ENCODE data around the gene DSTN.

The DSTN gene

DNA sequence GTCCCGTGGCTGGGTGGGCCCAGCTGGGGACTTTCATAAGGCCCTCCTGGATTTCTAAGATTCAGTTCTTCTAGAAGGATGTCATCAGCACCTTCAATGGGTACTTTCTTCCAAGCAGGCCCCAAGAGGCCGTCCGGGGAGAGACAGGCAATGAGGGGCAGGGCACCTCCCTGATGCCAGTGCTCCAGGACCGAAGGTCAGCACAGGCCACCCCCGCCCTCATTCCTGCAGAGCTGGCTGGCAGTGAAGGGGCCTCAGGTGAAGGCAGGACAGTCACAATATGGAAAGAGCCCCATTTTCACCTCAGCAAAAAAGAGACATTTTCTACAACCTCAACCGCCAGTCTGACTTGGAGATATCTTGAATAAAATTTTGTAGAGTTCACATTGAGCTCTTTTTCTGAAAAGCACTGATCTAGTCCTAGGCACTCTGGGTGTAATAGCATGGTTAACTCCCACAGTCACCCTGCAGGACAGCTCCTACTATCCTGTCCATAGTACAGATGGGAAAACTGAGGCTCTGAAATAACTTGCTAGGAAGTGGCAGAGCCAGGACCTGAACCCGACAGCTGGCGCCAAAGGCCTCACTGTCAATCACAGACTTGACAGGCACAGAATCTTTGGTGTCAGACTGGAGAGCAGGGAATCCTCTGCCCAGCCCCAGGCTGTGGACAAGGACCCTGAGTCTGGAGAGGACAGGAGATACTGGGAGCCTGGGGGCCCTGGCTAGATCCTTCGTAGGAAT lies 61.9 kb downstream of the DSTN start:
- ChIA-PET POLR2A (no interaction called here), CTCF (interaction anchor here (1.2 to 7.0 kb wide), 5 partner anchors 11 to 95 kb away, joined by 3 to 52 read pairs (median 8); no protein-coding TSS in a partner anchor)
- no peak overlapping the region for H3K27ac ChIP-seq (ENCODE audit: insufficient read depth in 1 of 2, low read depth in 1 of 2, low read length in 2 of 2, poor library complexity in 1 of 2, severe bottlenecking in 2 of 2)
- peaks cover 0 to 31% (median 24%) of the 10 kb centered on the region in 4 experiments for H3K4me1 ChIP-seq (ENCODE audit: control extremely low read depth in 1 of 4, control insufficient read depth in 4 of 4, insufficient read depth in 4 of 4, low read length in 3 of 4)
- peaks cover 2 to 96% (median 69%) of the 10 kb centered on the region in 4 experiments for H3K36me3 ChIP-seq (ENCODE audit: control insufficient read depth in 4 of 4, insufficient read depth in 4 of 4, low read length in 3 of 4)
- no peak for DNase-seq
- WGBS (ENCODE audit: insufficient coverage), result 97% methylated on average over 6 of the region's 9 CpGs
- H3K9me3 ChIP-seq (ENCODE audit: control extremely low read depth in 1 of 5, control insufficient read depth in 4 of 5, insufficient read depth in 2 of 5, low read depth in 1 of 5, low read length in 4 of 5), result no peaks in the 10 kb centered on the region
- H3K4me3 ChIP-seq (ENCODE audit: control insufficient read depth in 1 of 7, extremely low read depth in 1 of 7, insufficient read depth in 4 of 7, low read depth in 2 of 7, low read length in 6 of 7), result no peak overlapping the region
- no peaks in the 10 kb centered on the region for H3K27me3 ChIP-seq (replicated peaks in 2 of 5; ENCODE audit: control insufficient read depth in 4 of 5, insufficient read depth in 5 of 5, low read length in 4 of 5)

DNA sequence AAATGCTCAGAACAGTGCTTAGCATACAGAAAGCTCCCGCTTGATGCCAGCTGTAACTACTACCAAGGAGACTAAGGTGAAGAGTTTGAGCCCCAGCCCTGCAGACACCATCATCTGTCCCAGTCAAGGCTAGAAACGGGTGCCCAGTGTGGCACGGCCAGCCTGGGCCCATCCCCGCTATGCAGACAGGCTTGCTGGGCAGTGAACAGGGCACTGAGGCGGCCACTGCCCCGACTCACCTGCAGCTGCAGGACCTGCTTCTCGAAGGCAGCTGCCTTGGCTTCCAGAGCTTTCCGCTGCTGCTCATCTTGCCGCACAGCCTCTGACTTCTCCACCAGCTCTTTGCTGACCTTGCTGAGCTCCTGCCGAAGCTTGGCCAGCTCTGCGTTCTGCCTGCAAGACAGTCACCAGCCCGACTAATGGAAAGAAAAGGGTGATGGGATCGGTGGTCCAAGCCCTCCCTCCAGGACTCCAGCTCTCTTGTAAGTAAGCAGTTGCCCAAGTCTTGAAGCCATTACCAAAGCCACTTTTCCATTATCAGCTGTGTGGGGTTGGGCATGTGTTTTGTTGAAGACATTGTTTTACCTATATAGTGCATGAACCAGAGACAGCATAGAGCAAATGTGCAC lies 63.5 kb downstream of the DSTN start:
- Histone ChIP-seq H3K4me3 (ENCODE audit: control insufficient read depth in 1 of 7, extremely low read depth in 1 of 7, insufficient read depth in 4 of 7, low read depth in 2 of 7, low read length in 6 of 7) (no peak overlapping the region), H3K9me3 (ENCODE audit: control extremely low read depth in 1 of 5, control insufficient read depth in 4 of 5, insufficient read depth in 2 of 5, low read depth in 1 of 5, low read length in 4 of 5) (no peaks in the 10 kb centered on the region), H3K36me3 (ENCODE audit: control insufficient read depth in 4 of 4, insufficient read depth in 4 of 4, low read length in 3 of 4) (peaks cover 5 to 97% (median 70%) of the 10 kb centered on the region in 4 experiments), H3K4me1 (ENCODE audit: control extremely low read depth in 1 of 4, control insufficient read depth in 4 of 4, insufficient read depth in 4 of 4, low read length in 3 of 4) (peaks cover 0 to 31% (median 24%) of the 10 kb centered on the region in 4 experiments), H3K27ac (ENCODE audit: insufficient read depth in 1 of 2, low read depth in 1 of 2, low read length in 2 of 2, poor library complexity in 1 of 2, severe bottlenecking in 2 of 2) (no peak overlapping the region), H3K27me3 (replicated peaks in 2 of 5; ENCODE audit: control insufficient read depth in 4 of 5, insufficient read depth in 5 of 5, low read length in 4 of 5) (no peaks in the 10 kb centered on the region)
- DNase-seq, result no peak
- ChIA-PET CTCF (interaction anchor here (0.8 to 7.0 kb wide), 8 partner anchors 11 to 97 kb away, joined by 3 to 52 read pairs (median 4); no protein-coding TSS in a partner anchor), POLR2A (no interaction called here)
- 97% methylated on average over 9 of the region's 13 CpGs for WGBS (ENCODE audit: insufficient coverage)

DNA sequence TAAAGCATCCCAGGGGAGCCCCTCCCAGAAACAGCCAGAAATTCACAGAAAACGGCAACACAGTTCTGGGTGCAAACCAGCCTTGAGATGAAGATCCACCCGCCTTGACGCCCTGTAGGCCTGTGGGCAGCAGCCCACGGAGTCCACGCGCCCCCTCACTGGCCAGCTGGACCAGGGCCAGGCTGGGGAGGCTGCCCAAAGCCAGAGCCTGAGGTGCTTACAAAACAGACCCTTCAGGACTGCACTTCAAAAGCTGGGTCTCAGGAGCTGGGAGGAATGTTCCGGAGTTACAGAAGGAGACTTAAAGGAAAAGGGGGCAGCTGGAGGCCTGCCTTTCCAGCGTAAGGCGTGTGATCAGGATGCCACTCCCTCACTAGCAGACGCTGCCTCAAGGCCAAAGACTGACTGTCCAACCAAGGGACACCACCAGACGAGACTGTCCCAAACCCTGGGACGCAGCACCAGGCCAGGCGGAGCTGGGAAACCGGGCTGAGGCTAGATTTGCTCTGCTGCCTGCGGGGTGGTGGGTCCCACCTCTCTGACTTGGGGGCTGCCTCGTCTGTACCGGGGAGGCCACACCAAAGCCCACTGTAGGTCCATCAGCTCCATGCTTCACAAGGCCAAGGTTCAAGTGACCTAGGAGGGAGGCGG lies 64.1 kb downstream of the DSTN start:
- Histone ChIP-seq H3K4me1 (ENCODE audit: control extremely low read depth in 1 of 4, control insufficient read depth in 4 of 4, insufficient read depth in 4 of 4, low read length in 3 of 4) (peaks cover 0 to 31% (median 24%) of the 10 kb centered on the region in 4 experiments), H3K36me3 (ENCODE audit: control insufficient read depth in 4 of 4, insufficient read depth in 4 of 4, low read length in 3 of 4) (peaks cover 5 to 98% (median 70%) of the 10 kb centered on the region in 4 experiments), H3K27ac (ENCODE audit: insufficient read depth in 1 of 2, low read depth in 1 of 2, low read length in 2 of 2, poor library complexity in 1 of 2, severe bottlenecking in 2 of 2) (peak overlapping the region in 1 of 2 experiments; percentile 35), H3K27me3 (replicated peaks in 2 of 5; ENCODE audit: control insufficient read depth in 4 of 5, insufficient read depth in 5 of 5, low read length in 4 of 5) (no peaks in the 10 kb centered on the region), H3K4me3 (ENCODE audit: control insufficient read depth in 1 of 7, extremely low read depth in 1 of 7, insufficient read depth in 4 of 7, low read depth in 2 of 7, low read length in 6 of 7) (no peak overlapping the region), H3K9me3 (ENCODE audit: control extremely low read depth in 1 of 5, control insufficient read depth in 4 of 5, insufficient read depth in 2 of 5, low read depth in 1 of 5, low read length in 4 of 5) (no peaks in the 10 kb centered on the region)
- WGBS (ENCODE audit: insufficient coverage), result 96% methylated on average over 17 of the region's 18 CpGs
- POLR2A ChIA-PET, result no interaction called here
- CTCF ChIA-PET, result interaction anchor here (0.8 to 7.0 kb wide), 10 partner anchors 9 to 305 kb away, joined by 3 to 52 read pairs (median 4); no protein-coding TSS in a partner anchor
- no peak for DNase-seq

DNA sequence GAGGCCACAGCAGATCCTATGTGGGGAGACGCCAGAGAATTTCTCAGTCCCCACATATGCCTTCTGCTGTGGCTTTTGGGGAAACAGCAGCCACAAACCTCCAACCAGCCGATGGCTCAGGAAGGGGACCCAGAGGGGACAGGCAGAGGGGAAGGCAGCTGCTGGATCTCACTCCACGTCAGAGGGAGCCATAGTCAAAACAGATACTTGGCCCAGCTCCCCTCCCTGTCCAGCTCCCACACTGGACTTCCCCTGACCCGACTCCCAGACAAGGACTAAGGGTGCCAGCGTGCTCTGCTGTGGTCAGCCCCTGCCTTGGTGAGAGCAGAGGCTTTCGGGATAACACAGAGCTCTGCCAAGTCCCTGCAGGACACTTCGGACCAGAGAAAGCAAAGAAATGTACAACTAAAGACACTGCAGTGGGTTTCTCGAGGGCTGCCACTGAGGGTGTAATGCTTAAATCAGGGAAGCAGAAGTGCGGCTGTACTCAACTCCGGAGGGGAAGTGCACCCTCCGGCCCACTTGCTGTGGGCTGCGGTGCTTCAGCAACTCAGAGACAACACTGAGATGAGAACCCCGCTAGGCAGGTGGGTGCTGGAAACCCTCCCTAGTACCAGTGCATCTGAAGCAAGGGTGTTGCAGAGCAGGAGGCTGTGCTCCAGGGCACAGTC lies 64.9 kb downstream of the DSTN start:
- POLR2A ChIA-PET, result interaction anchor here (0.8 kb wide), 1 partner anchor 14 kb away, joined by 3 read pairs; no protein-coding TSS in a partner anchor
- CTCF ChIA-PET, result interaction anchor here (0.8 to 7.0 kb wide), 9 partner anchors 9 to 304 kb away, joined by 3 to 52 read pairs (median 4); no protein-coding TSS in a partner anchor
- H3K4me3 ChIP-seq (ENCODE audit: control insufficient read depth in 1 of 7, extremely low read depth in 1 of 7, insufficient read depth in 4 of 7, low read depth in 2 of 7, low read length in 6 of 7), result peak overlapping the region in 1 of 7 experiments; percentile 40
- H3K36me3 ChIP-seq (ENCODE audit: control insufficient read depth in 4 of 4, insufficient read depth in 4 of 4, low read length in 3 of 4), result peaks cover 5 to 95% (median 69%) of the 10 kb centered on the region in 4 experiments
- no peaks in the 10 kb centered on the region for H3K27me3 ChIP-seq (replicated peaks in 2 of 5; ENCODE audit: control insufficient read depth in 4 of 5, insufficient read depth in 5 of 5, low read length in 4 of 5)
- H3K9me3 ChIP-seq (ENCODE audit: control extremely low read depth in 1 of 5, control insufficient read depth in 4 of 5, insufficient read depth in 2 of 5, low read depth in 1 of 5, low read length in 4 of 5), result no peaks in the 10 kb centered on the region
- peaks cover 0 to 31% (median 24%) of the 10 kb centered on the region in 4 experiments for H3K4me1 ChIP-seq (ENCODE audit: control extremely low read depth in 1 of 4, control insufficient read depth in 4 of 4, insufficient read depth in 4 of 4, low read length in 3 of 4)
- H3K27ac ChIP-seq (ENCODE audit: insufficient read depth in 1 of 2, low read depth in 1 of 2, low read length in 2 of 2, poor library complexity in 1 of 2, severe bottlenecking in 2 of 2), result peak overlapping the region in 1 of 2 experiments; percentile 35
- peak; percentile 42 to 88 (median 88) for DNase-seq
- 10% methylated on average over 10 of the region's 13 CpGs for WGBS (ENCODE audit: insufficient coverage)

DNA sequence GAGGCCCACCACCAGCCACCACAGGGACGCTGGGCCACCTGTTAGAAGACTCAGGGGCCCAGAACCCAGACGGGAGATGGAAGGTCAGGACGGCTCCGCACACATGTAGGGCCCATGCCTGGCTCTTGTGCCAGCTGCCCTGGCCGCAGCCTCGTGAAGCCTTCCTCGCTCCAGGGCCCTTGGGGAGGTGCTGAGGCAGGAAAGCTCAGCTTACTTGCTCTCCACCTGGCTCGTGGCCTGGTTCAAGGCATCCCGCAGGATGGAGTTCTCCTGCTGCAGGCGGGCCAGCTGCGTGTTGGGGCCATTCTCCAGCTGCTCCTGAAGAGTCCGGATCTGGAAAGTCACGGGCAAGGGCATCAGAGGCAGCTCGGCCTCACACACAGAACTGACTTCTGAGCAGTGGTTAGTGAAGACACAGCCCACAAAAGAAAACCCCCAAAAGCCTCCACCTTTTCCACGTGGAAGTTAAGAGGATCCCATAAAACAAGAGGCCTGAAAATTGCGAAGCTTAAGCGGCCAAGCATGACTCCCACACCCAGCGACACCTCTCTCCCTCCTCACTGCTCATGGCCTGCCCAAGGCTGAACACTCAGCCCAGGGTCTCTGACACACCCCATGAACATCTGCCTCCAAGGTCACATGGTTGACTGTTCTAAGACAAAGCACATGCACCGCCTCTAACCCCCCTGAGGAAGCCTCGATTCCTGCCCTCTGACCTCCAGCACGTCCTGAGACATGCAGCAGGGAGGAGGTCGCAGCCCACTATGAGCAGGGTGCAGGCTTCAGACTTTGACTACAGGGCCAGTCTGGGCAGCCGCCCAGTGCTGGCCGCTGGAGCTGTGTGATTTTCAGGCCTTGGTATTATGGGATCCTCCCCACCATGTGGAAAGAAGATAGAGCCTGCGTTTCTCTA lies 65.7 kb downstream of the DSTN start:
- WGBS (ENCODE audit: insufficient coverage), result 89% methylated on average over 25 of the region's 25 CpGs
- Histone ChIP-seq H3K4me3 (ENCODE audit: control insufficient read depth in 1 of 7, extremely low read depth in 1 of 7, insufficient read depth in 4 of 7, low read depth in 2 of 7, low read length in 6 of 7) (no peak overlapping the region), H3K27ac (ENCODE audit: insufficient read depth in 1 of 2, low read depth in 1 of 2, low read length in 2 of 2, poor library complexity in 1 of 2, severe bottlenecking in 2 of 2) (no peak overlapping the region), H3K36me3 (ENCODE audit: control insufficient read depth in 4 of 4, insufficient read depth in 4 of 4, low read length in 3 of 4) (peaks cover 5 to 94% (median 66%) of the 10 kb centered on the region in 4 experiments), H3K9me3 (ENCODE audit: control extremely low read depth in 1 of 5, control insufficient read depth in 4 of 5, insufficient read depth in 2 of 5, low read depth in 1 of 5, low read length in 4 of 5) (no peaks in the 10 kb centered on the region), H3K27me3 (replicated peaks in 2 of 5; ENCODE audit: control insufficient read depth in 4 of 5, insufficient read depth in 5 of 5, low read length in 4 of 5) (no peaks in the 10 kb centered on the region), H3K4me1 (ENCODE audit: control extremely low read depth in 1 of 4, control insufficient read depth in 4 of 4, insufficient read depth in 4 of 4, low read length in 3 of 4) (peaks cover 0 to 31% (median 24%) of the 10 kb centered on the region in 4 experiments)
- ChIA-PET CTCF (interaction anchor here (0.8 to 7.0 kb wide), 6 partner anchors 9 to 262 kb away, joined by 3 to 52 read pairs (median 4); no protein-coding TSS in a partner anchor), POLR2A (interaction anchor here (0.8 kb wide), 1 partner anchor 13 kb away, joined by 3 read pairs; no protein-coding TSS in a partner anchor)
- no peak for DNase-seq
